HEK293T (cell line): ENCODE results near the gene NOVA2.

Experiments
- CTCF ChIA-PET: fragments of 350-600 bp; formaldehyde crosslinking; extraction: SDS; loops from one replicate; lab custom pipeline; 2021; ENCODE audit warnings: antibody characterized with exemption, inconsistent platforms; lab: Yijun Ruan, JAX
- POLR2A ChIA-PET: fragments of 350-600 bp; formaldehyde crosslinking; extraction: SDS; loops from one replicate; lab custom pipeline; 2020; ENCODE audit warnings: antibody characterized with exemption, inconsistent platforms; lab: Yijun Ruan, JAX
- DNase-seq: peaks from one replicate; pipeline ENCODE4 v3.0.0; 2012; ENCODE audit warnings: mixed read lengths; ENCODE audit errors: extremely low spot score
- ARNT ChIP-seq: fragments of 450-650 bp; IDR thresholded peaks from 2 replicates; pipeline ENCODE4 v1.6.1; 2017; ENCODE audit warnings: mild to moderate bottlenecking
- BHLHE40 ChIP-seq: fragments of 450-650 bp; IDR thresholded peaks from 2 replicates; pipeline ENCODE4 v1.6.1; 2016; ENCODE audit warnings: mild to moderate bottlenecking, moderate library complexity, borderline replicate concordance
- CTBP1 ChIP-seq: fragments of 450-650 bp; IDR thresholded peaks from 2 replicates; pipeline ENCODE4 v1.6.1; 2016; ENCODE audit warnings: borderline replicate concordance
- ELF4 ChIP-seq: fragments of 450-650 bp; IDR thresholded peaks from 2 replicates; pipeline ENCODE4 v1.6.1; 2017; ENCODE audit warnings: antibody characterized with exemption
- FOXK2 ChIP-seq: fragments of 450-650 bp; IDR thresholded peaks from 2 replicates; pipeline ENCODE4 v1.6.1; 2016; ENCODE audit warnings: mild to moderate bottlenecking
- FOXM1 ChIP-seq: fragments of 450-650 bp; IDR thresholded peaks from 2 replicates; pipeline ENCODE4 v1.6.1; 2017; ENCODE audit warnings: mild to moderate bottlenecking, borderline replicate concordance
- HDGF ChIP-seq: fragments of 450-650 bp; IDR thresholded peaks from 2 replicates; pipeline ENCODE4 v1.6.1; 2017; ENCODE audit warnings: antibody characterized with exemption, borderline replicate concordance
- L3MBTL2 ChIP-seq: fragments of 450-650 bp; conservative IDR thresholded peaks from 2 replicates; pipeline ENCODE4 v1.6.1; 2016; ENCODE audit warnings: mild to moderate bottlenecking
- LEF1 ChIP-seq: fragments of 450-650 bp; IDR thresholded peaks from 2 replicates; pipeline ENCODE4 v1.6.1; 2017; ENCODE audit warnings: mild to moderate bottlenecking, borderline replicate concordance
- NFRKB ChIP-seq: fragments of 450-650 bp; IDR thresholded peaks from 2 replicates; pipeline ENCODE4 v1.6.1; 2016; ENCODE audit warnings: mild to moderate bottlenecking, moderate library complexity
- PKNOX1 ChIP-seq: fragments of 450-650 bp; IDR thresholded peaks from 2 replicates; pipeline ENCODE4 v1.6.1; 2016
- SUZ12 ChIP-seq: fragments of 450-650 bp; IDR thresholded peaks from 2 replicates; pipeline ENCODE4 v1.6.1; 2016; ENCODE audit warnings: mild to moderate bottlenecking
- ZNF384 ChIP-seq: fragments of 450-650 bp; IDR thresholded peaks from 2 replicates; pipeline ENCODE4 v1.6.1; 2016

NOVA2 gene

GRCh38 chr19:45886427-45887199 is 87.1 kb downstream of the NOVA2 start:
- POLR2A ChIA-PET, result interaction anchor here (0.6 to 3.0 kb wide), 7 partner anchors 16 to 117 kb away, joined by 3 to 34 read pairs (median 5); partner anchors contain the start of genes CCDC61, FOXA3, MYPOP and SIX5

GRCh38 chr19:45885556-45886426 is 87.9 kb downstream of the NOVA2 start, which contains the start of gene IRF2BP1:
Gene IRF2BP1 (minus strand): TSS chr19:45886141. CDS start chr19:45885774, 367 bp downstream.
- CTCF ChIA-PET, result interaction anchor here (1.1 kb wide), 1 partner anchor 22 kb away, joined by 3 read pairs; the partner anchor contains the start of gene FOXA3

More at GRCh38 chr19:45886427-45887199, 87.1 kb downstream of the NOVA2 start:
- peak; percentile 87 for DNase-seq
- CTCF ChIA-PET, result no interaction called here
- no peak for TF ChIP-seq CTBP1
- TF ChIP-seq FOXM1, result peak; percentile 92

GRCh38 chr19:45884682-45885555 is 88.7 kb downstream of the NOVA2 start:
- ChIA-PET CTCF (interaction anchor here (1.1 kb wide), 1 partner anchor 21 kb away, joined by 3 read pairs; the partner anchor contains the start of gene FOXA3), POLR2A (interaction anchor here (1.1 to 3.0 kb wide), 5 partner anchors 15 to 110 kb away, joined by 3 to 34 read pairs (median 13); partner anchors contain the start of genes CCDC61, FOXA3, MYPOP and SYMPK)
- peak; percentile 24 for DNase-seq
- no peak for TF ChIP-seq PKNOX1
- TF ChIP-seq ARNT, result no peak
- TF ChIP-seq NFRKB, result no peak
- no peak for TF ChIP-seq LEF1

More at GRCh38 chr19:45885556-45886426, 87.9 kb downstream of the NOVA2 start, which contains the start of gene IRF2BP1:
- POLR2A ChIA-PET, result interaction anchor here (0.6 to 3.0 kb wide), 8 partner anchors 16 to 116 kb away, joined by 3 to 34 read pairs (median 4); partner anchors contain the start of genes CCDC61, FOXA3, MYPOP and SIX5
- 0 out of 2 replicates have a peak, but pooled peaks have one; percentile 9 for TF ChIP-seq ELF4
- 0 out of 2 replicates have a peak, but pooled peaks have one; percentile 58 for TF ChIP-seq FOXM1
- TF ChIP-seq L3MBTL2, result peak; percentile 40; the same call in 1 of the 2 replicates
- TF ChIP-seq PKNOX1, result no peak
- no peak for TF ChIP-seq CTBP1
- no peak for TF ChIP-seq BHLHE40
- peak; percentile 83 for DNase-seq

- no peak for DNase-seq
- TF ChIP-seq ELF4, result no peak
- no peak for TF ChIP-seq HDGF
- no peak for TF ChIP-seq ARNT
- TF ChIP-seq ZNF384, result no peak
- no peak for TF ChIP-seq PKNOX1
- TF ChIP-seq SUZ12, result no peak
- TF ChIP-seq NFRKB, result no peak
- TF ChIP-seq BHLHE40, result no peak
- TF ChIP-seq FOXM1, result no peak
- TF ChIP-seq FOXK2, result no peak
- ChIA-PET CTCF (interaction anchor here (2.2 kb wide), 1 partner anchor 21 kb away, joined by 7 read pairs; the partner anchor contains the start of gene SYMPK), POLR2A (interaction anchor here (1.3 to 3.0 kb wide), 3 partner anchors 18 to 19 kb away, joined by 6 to 34 read pairs (median 10); partner anchors contain the start of genes FOXA3 and MYPOP)
These were observed 89.6 kb downstream of the NOVA2 start for GRCh38 chr19:45883881-45884681.
